HCT116 (cell line): Measurements from ENCODE around the gene ZNF516. TPM values are rescaled to one million over a fixed set of nuclear protein-coding genes. Genes with fewer than 3 reads are reported as not detected.

ENCODE experiments used
- ATAC-seq: fragments of 200-7000 bp; cut with Tn5 transposase; 2 replicates; pipeline ENCODE4 v1.9.1; 2020; ENCODE audit warnings: mild to moderate bottlenecking, moderate library complexity
- BruUV-seq: library from RNA; stranded (reverse); fragments of 400-500 nt; replicated peaks from 2 replicates; lab custom pipeline; 2021; lab: Mats Ljungman, UMichigan
- CTCF ChIA-PET: fragments of 300-600 bp; sonication (Branson Sonifier 250); formaldehyde crosslinking; loops from one replicate; lab custom pipeline; 2021; ENCODE audit warnings: antibody characterized with exemption; lab: Charles Lee
- POLR2A ChIA-PET: fragments of 300-600, 350-600 bp; sonication (Branson Sonifier 250); formaldehyde crosslinking; loops from one replicate; lab custom pipeline; 2021; ENCODE audit warnings: antibody characterized with exemption; lab: Charles Lee
- RAD21 ChIA-PET, 2 experiments: fragments of 300-600 bp; sonication (Branson Sonifier 250); formaldehyde crosslinking; loops; one replicate each; lab custom pipeline; 2023; ENCODE audit warnings: low total read pairs in 2 of 2; ENCODE audit not compliant: uncharacterized antibody in 2 of 2, unreplicated experiment in 2 of 2, low non-redundant PET in 1 of 2; lab: Charles Lee
- DNase-seq: peaks from one replicate; pipeline ENCODE4 v3.0.0-alpha.2; 2010; ENCODE audit warnings: low read depth, low spot score
- H2AFZ ChIP-seq: fragments of 200-600 bp; shearing (Covaris generic), sonication (generic); 2 replicates; pipeline ENCODE4 v1.6.1; 2017; ENCODE audit warnings: low read depth, mixed run types, mixed read lengths, antibody characterized with exemption, low read length; ENCODE audit not compliant: poor library complexity, severe bottlenecking
- H3K27ac ChIP-seq: 2 replicates; pipeline ENCODE4 v1.5.1; 2012; ENCODE audit warnings: low read depth, low read length
- H3K27me3 ChIP-seq: fragments of 200-600 bp; sonication (generic); 2 replicates; pipeline ENCODE4 v1.6.1; 2016; ENCODE audit warnings: mixed run types, low read length, mixed read lengths; ENCODE audit not compliant: insufficient read depth
- H3K36me3 ChIP-seq, 2 experiments: fragments of 200-500 bp in 1 of 2; fragments of 200-600 bp in 1 of 2; sonication (Bioruptor generic) in 1 of 2; sonication (generic) in 1 of 2; 2 replicates each; pipeline versions ENCODE4 v1.5.1 to v1.6.1; 2014 to 2016; ENCODE audit warnings: low read length in 2 of 2, inconsistent platforms in 1 of 2, mixed read lengths in 1 of 2, mixed run types in 1 of 2; ENCODE audit not compliant: insufficient read depth in 2 of 2, control insufficient read depth in 1 of 2
- H3K4me1 ChIP-seq, 2 experiments: fragments of 200-600 bp in 1 of 2; sonication (generic) in 1 of 2; 2 replicates each; pipeline versions ENCODE4 v1.5.1 to v1.6.1; 2012 to 2017; ENCODE audit warnings: low read length in 2 of 2, inconsistent platforms in 1 of 2, mild to moderate bottlenecking in 1 of 2, mixed read lengths in 1 of 2, mixed run types in 1 of 2, moderate library complexity in 1 of 2; ENCODE audit not compliant: insufficient read depth in 2 of 2, control insufficient read depth in 1 of 2
- H3K4me2 ChIP-seq: fragments of 200-600 bp; sonication (generic); 2 replicates; pipeline ENCODE4 v1.6.1; 2017; ENCODE audit warnings: mixed run types, low read length, mixed read lengths
- H3K4me3 ChIP-seq, 2 experiments: fragments of 200-600 bp in 1 of 2; sonication (generic) in 1 of 2; replicated peaks in 1 of 2; 2 replicates each; pipeline ENCODE4 v1.5.1; 2011 to 2016; ENCODE audit warnings: low read length in 2 of 2, control low read depth in 1 of 2, low read depth in 1 of 2, mild to moderate bottlenecking in 1 of 2, mixed read lengths in 1 of 2, mixed run types in 1 of 2
- H3K79me2 ChIP-seq: fragments of 200-600 bp; sonication (generic); 2 replicates; pipeline ENCODE4 v1.6.1; 2017; ENCODE audit warnings: mild to moderate bottlenecking, mixed run types, low read length, moderate library complexity, mixed read lengths; ENCODE audit not compliant: insufficient read depth
- H3K9ac ChIP-seq: fragments of 200-600 bp; sonication (generic); 2 replicates; pipeline ENCODE4 v1.6.1; 2016; ENCODE audit warnings: low read length, mixed read lengths
- H3K9me2 ChIP-seq: fragments of 200-600 bp; sonication (generic), shearing (Covaris generic); 2 replicates; pipeline ENCODE4 v1.6.1; 2017; ENCODE audit warnings: mixed run types, mild to moderate bottlenecking, moderate library complexity; ENCODE audit not compliant: insufficient read depth
- H3K9me3 ChIP-seq, 2 experiments: fragments of 200-500 bp in 1 of 2; fragments of 200-600 bp in 1 of 2; sonication (Bioruptor generic) in 1 of 2; sonication (generic) in 1 of 2; 2 replicates each; pipeline ENCODE4 v1.6.1; 2014 to 2017; ENCODE audit warnings: low read length in 2 of 2, mixed read lengths in 2 of 2, inconsistent platforms in 1 of 2, low read depth in 1 of 2, mild to moderate bottlenecking in 1 of 2, mixed run types in 1 of 2, moderate library complexity in 1 of 2; ENCODE audit not compliant: control insufficient read depth in 1 of 2, insufficient read depth in 1 of 2
- H4K20me1 ChIP-seq: fragments of 200-600 bp; sonication (generic), shearing (Covaris generic); 2 replicates; pipeline ENCODE4 v1.6.1; 2017; ENCODE audit warnings: mixed run types, mild to moderate bottlenecking, moderate library complexity; ENCODE audit not compliant: insufficient read depth
- EZH2 ChIP-seq: fragments of 200-600 bp; sonication (generic); IDR thresholded peaks from 2 replicates; pipeline ENCODE4 v1.6.1; 2017; ENCODE audit warnings: antibody characterized with exemption, mixed run types
- POLR2A ChIP-seq: IDR thresholded peaks from 2 replicates; pipeline ENCODE4 v1.7.0; 2011; ENCODE audit warnings: borderline replicate concordance; ENCODE audit not compliant: insufficient read depth, insufficient read length; ENCODE audit errors: extremely low read depth
- POLR2AphosphoS5 ChIP-seq: IDR thresholded peaks from 2 replicates; pipeline ENCODE4 v1.6.1; 2011; ENCODE audit warnings: mild to moderate bottlenecking, low read depth, low read length, moderate library complexity
- RAD21 ChIP-seq: IDR thresholded peaks from 2 replicates; pipeline ENCODE4 v1.6.1; 2012; ENCODE audit warnings: low read depth, mild to moderate bottlenecking
- SP1 ChIP-seq: IDR thresholded peaks from 2 replicates; pipeline ENCODE4 v1.6.1; 2012; ENCODE audit warnings: low read depth
- ZBTB33 ChIP-seq: IDR thresholded peaks from 2 replicates; pipeline ENCODE4 v1.6.1; 2011; ENCODE audit warnings: mild to moderate bottlenecking, low read length, moderate library complexity; ENCODE audit not compliant: insufficient replicate concordance; ENCODE audit errors: extremely low read depth
- ZNF274 ChIP-seq: fragments of 200-500 bp; sonication (Bioruptor generic); IDR thresholded peaks from 2 replicates; pipeline ENCODE4 v1.6.1; 2014; ENCODE audit warnings: mild to moderate bottlenecking, low read depth, low read length, inconsistent platforms
- intact Hi-C: fragments of 100-400 bp; cut with micrococcal nuclease; formaldehyde crosslinking; loops from 2 replicates; pipeline ENCODE4 v1.10.0; 2022
- total RNA-seq: library from RNA; stranded (reverse); gene quantifications from one replicate; pipeline ENCODE4 v1.2.1, GENCODE V29; 2021; ENCODE audit not compliant: unreplicated experiment
- TF ChIP-seq, protein P1 (sequence below): IDR thresholded peaks from 2 replicates; pipeline ENCODE4 v1.6.1; 2012
- TF ChIP-seq, protein P2 (sequence below), 3 experiments: fragments of 200-600 bp in 1 of 3; sonication (generic) in 1 of 3; IDR thresholded peaks in 2 of 3; conservative IDR thresholded peaks in 1 of 3; 2 replicates each; pipeline ENCODE4 v1.5.1; 2012 to 2017; ENCODE audit warnings: low read depth in 2 of 3, low read length in 2 of 3, antibody characterized with exemption in 1 of 3, borderline replicate concordance in 1 of 3, control low read depth in 1 of 3, mild to moderate bottlenecking in 1 of 3, mixed read lengths in 1 of 3, mixed run types in 1 of 3, moderate library complexity in 1 of 3; ENCODE audit not compliant: insufficient read depth in 1 of 3

ZNF516 gene
- total RNA-seq, 1 experiment from 2014 or later = 32.0 TPM

DNA sequence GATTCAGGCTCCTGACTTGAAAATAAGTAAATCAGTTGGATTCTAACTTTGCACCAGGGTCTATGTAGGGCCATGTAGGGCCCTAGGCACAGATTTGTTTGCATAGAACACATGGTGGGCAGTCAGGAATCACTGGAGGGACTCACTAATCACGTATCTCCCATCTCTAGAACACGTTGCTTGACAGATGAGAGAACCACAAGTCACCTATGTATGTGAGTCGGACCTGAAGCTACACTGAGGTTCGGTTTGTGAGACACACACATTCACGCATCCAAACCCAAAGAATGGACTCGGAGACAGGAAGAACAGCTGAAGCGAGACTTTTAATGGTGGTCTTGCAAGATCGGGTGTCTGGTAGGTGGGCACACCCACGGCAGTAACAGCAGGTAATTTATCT lies 157.0 kb downstream of the ZNF516 start:
- Histone ChIP-seq H3K9me3 (no peaks in the 10 kb centered on the region), H3K4me3 (no peak overlapping the region), H3K4me1 (no peaks in the 10 kb centered on the region), H3K9me2 (no peaks in the 10 kb centered on the region), H3K4me2 (no peak overlapping the region), H3K27ac (no peak overlapping the region), H2AFZ (no peak overlapping the region), H3K79me2 (no peaks in the 10 kb centered on the region), H3K9ac (no peak overlapping the region), H4K20me1 (no peaks in the 10 kb centered on the region), H3K27me3 (peaks cover 20% of the 10 kb centered on the region; the same call in 1 of the 2 replicates), H3K36me3 (no peaks in the 10 kb centered on the region)
- ATAC-seq (no peak), DNase-seq (no peak)
- ChIA-PET POLR2A (no interaction called here), CTCF (no interaction called here), RAD21 (no interaction called here)
- TF ChIP-seq POLR2AphosphoS5 (no peak), ZNF274 (no peak), RAD21 (no peak), POLR2A (no peak), SP1 (no peak), EZH2 (no peak), ZBTB33 (no peak)
- TF ChIP-seq, protein P1, sequence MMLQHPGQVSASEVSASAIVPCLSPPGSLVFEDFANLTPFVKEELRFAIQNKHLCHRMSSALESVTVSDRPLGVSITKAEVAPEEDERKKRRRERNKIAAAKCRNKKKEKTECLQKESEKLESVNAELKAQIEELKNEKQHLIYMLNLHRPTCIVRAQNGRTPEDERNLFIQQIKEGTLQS = no peak
- TF ChIP-seq, protein P2, sequence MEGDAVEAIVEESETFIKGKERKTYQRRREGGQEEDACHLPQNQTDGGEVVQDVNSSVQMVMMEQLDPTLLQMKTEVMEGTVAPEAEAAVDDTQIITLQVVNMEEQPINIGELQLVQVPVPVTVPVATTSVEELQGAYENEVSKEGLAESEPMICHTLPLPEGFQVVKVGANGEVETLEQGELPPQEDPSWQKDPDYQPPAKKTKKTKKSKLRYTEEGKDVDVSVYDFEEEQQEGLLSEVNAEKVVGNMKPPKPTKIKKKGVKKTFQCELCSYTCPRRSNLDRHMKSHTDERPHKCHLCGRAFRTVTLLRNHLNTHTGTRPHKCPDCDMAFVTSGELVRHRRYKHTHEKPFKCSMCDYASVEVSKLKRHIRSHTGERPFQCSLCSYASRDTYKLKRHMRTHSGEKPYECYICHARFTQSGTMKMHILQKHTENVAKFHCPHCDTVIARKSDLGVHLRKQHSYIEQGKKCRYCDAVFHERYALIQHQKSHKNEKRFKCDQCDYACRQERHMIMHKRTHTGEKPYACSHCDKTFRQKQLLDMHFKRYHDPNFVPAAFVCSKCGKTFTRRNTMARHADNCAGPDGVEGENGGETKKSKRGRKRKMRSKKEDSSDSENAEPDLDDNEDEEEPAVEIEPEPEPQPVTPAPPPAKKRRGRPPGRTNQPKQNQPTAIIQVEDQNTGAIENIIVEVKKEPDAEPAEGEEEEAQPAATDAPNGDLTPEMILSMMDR (IDR thresholded peaks at IDR 0.05 in 2 of 3, conservative IDR thresholded peaks at IDR 0.05 in 1 of 3; ENCODE audit: borderline replicate concordance in 1 of 3, insufficient read depth in 1 of 3, low read depth in 2 of 3, low read length in 2 of 3) = no peak
- intact Hi-C loops = no loop called here
- no TSS peak for BruUV-seq
